GM12878 (cell line): ENCODE results near the gene CASK.

Experiments
- ASH2L ChIP-seq: fragments of 300-600, 200-600 bp; sonication (generic); IDR thresholded peaks from 2 replicates; pipeline ENCODE4 v1.6.1; 2017; ENCODE audit warnings: low read depth, mild to moderate bottlenecking, borderline replicate concordance
- CTCF ChIP-seq, 3 experiments: IDR thresholded peaks in 2 of 3; conservative IDR thresholded peaks in 1 of 3; 2 replicates each; pipeline ENCODE4 v1.5.1; 2011; ENCODE audit warnings: low read depth in 3 of 3, low read length in 3 of 3, mild to moderate bottlenecking in 3 of 3, control low read depth in 2 of 3, moderate library complexity in 2 of 3, inconsistent platforms in 1 of 3, mixed read lengths in 1 of 3; ENCODE audit not compliant: control insufficient read depth in 2 of 3, insufficient read depth in 1 of 3; ENCODE audit errors: extremely low read depth in 1 of 3
- HCFC1 ChIP-seq: fragments of 150-350 bp; IDR thresholded peaks from 2 replicates; pipeline ENCODE4 v1.6.1; 2014; ENCODE audit warnings: low read length
- MAX ChIP-seq: IDR thresholded peaks from 2 replicates; pipeline ENCODE4 v1.6.1; 2012; ENCODE audit warnings: low read depth, low read length, improper control_type of control experiment
- SMARCA5 ChIP-seq: fragments of 450-650 bp; IDR thresholded peaks from 2 replicates; pipeline ENCODE4 v1.6.1; 2017; ENCODE audit warnings: mild to moderate bottlenecking
- SMC3 ChIP-seq: IDR thresholded peaks from 2 replicates; pipeline ENCODE4 v1.6.1; 2011; ENCODE audit warnings: low read length, improper control_type of control experiment, borderline replicate concordance
- ZNF207 ChIP-seq: fragments of 450-650 bp; IDR thresholded peaks from 2 replicates; pipeline ENCODE4 v1.6.1; 2014; ENCODE audit warnings: antibody characterized with exemption, mild to moderate bottlenecking, borderline replicate concordance
- ZNF217 ChIP-seq: fragments of 450-650 bp; IDR thresholded peaks from 2 replicates; pipeline ENCODE4 v1.6.1; 2017; ENCODE audit warnings: antibody characterized with exemption, mild to moderate bottlenecking

- TF ChIP-seq CTCF (IDR thresholded peaks at IDR 0.05 in 2 of 3, conservative IDR thresholded peaks at IDR 0.05 in 1 of 3; ENCODE audit: control insufficient read depth in 2 of 3, extremely low read depth in 1 of 3, insufficient read depth in 1 of 3, low read depth in 3 of 3, low read length in 3 of 3) (no peak), ZNF217 (no peak), ASH2L (no peak), SMARCA5 (no peak), ZNF207 (no peak), SMC3 (no peak), MAX (no peak), HCFC1 (no peak)
Measured at GRCh38 chrX:41471786-41472185, 451.6 kb downstream of the CASK start.
